IPS DF 19.7 (cell line): ENCODE data around the gene CAPZA3.
"Not testable (repeated sequence)": the region's sequence is repeated elsewhere in the genome, so short reads cannot be mapped to it uniquely, and the experiment has no call there.

Source experiments
- DNase-seq: peaks from one replicate; pipeline ENCODE4 v3.0.0-alpha.2; 2013; ENCODE audit warnings: low read depth, low spot score

CAPZA3 gene

GRCh38 chr12:18753481-18754123 lies 15.7 kb downstream of the CAPZA3 start:
- no peak for DNase-seq

GRCh38 chr12:18754124-18754707 lies 16.3 kb downstream of the CAPZA3 start:
- no peak for DNase-seq

GRCh38 chr12:18755341-18755740 lies 17.4 kb downstream of the CAPZA3 start:
- no peak for DNase-seq

- DNase-seq: not testable (repeated sequence)
These were observed 28.6 kb downstream of the CAPZA3 start for GRCh38 chr12:18766479-18766878.

GRCh38 chr12:18782827-18783226 lies 44.9 kb downstream of the CAPZA3 start:
- DNase-seq: no peak

GRCh38 chr12:18785465-18785864 lies 47.5 kb downstream of the CAPZA3 start:
- DNase-seq: not testable (repeated sequence)
